Measurements from ENCODE around the gene NFKB2.

- no peak for TF ChIP-seq EZH2 (IDR thresholded peaks at IDR 0.05; ENCODE audit: insufficient read depth, poor library complexity, severe bottlenecking)
- TF ChIP-seq EZH2phosphoT487 (IDR thresholded peaks at IDR 0.05; ENCODE audit: insufficient read depth, low read depth), result no peak
Measured at GRCh38 chr10:102416283-102416682, 20.8 kb downstream of the NFKB2 start.
